Duodenal mucosa (tissue), 2 donors: ENCODE data around the gene ARL14.

Source experiments
- H3K27ac ChIP-seq: one replicate; pipeline ENCODE4 v1.7.0; 2013; ENCODE audit warnings: low read depth, low read length
- H3K27me3 ChIP-seq, 2 donors: one replicate each; pipeline ENCODE4 v1.7.0; 2013; ENCODE audit warnings: low read length in 2 of 2, control low read depth in 1 of 2; ENCODE audit not compliant: insufficient read depth in 2 of 2, control insufficient read depth in 1 of 2
- H3K36me3 ChIP-seq, 2 donors: one replicate each; pipeline ENCODE4 v1.7.0; 2013; ENCODE audit warnings: low read length in 2 of 2, control low read depth in 1 of 2; ENCODE audit not compliant: insufficient read depth in 2 of 2, control insufficient read depth in 1 of 2
- H3K4me1 ChIP-seq, 2 donors: one replicate each; pipeline ENCODE4 v1.7.0; 2013; ENCODE audit warnings: low read length in 2 of 2, control low read depth in 1 of 2; ENCODE audit not compliant: insufficient read depth in 2 of 2, control insufficient read depth in 1 of 2
- H3K4me3 ChIP-seq, 2 donors: one replicate each; pipeline ENCODE4 v1.7.0; 2013; ENCODE audit warnings: low read length in 2 of 2, low read depth in 1 of 2
- H3K9ac ChIP-seq, 2 donors: one replicate each; pipeline ENCODE4 v1.7.0; 2013; ENCODE audit warnings: low read length in 2 of 2, low read depth in 1 of 2
- H3K9me3 ChIP-seq, 2 donors: one replicate each; pipeline ENCODE4 v1.7.0; 2013; ENCODE audit warnings: low read length in 2 of 2, control low read depth in 1 of 2; ENCODE audit not compliant: control insufficient read depth in 1 of 2

ARL14 gene

GRCh38 chr3:160694345-160694744, 17.4 kb downstream of the ARL14 start:
- no peak overlapping the region for H3K9ac ChIP-seq
- H3K4me1 ChIP-seq, result no peaks in the 10 kb centered on the region
- no peaks in the 10 kb centered on the region for H3K27me3 ChIP-seq

DNA sequence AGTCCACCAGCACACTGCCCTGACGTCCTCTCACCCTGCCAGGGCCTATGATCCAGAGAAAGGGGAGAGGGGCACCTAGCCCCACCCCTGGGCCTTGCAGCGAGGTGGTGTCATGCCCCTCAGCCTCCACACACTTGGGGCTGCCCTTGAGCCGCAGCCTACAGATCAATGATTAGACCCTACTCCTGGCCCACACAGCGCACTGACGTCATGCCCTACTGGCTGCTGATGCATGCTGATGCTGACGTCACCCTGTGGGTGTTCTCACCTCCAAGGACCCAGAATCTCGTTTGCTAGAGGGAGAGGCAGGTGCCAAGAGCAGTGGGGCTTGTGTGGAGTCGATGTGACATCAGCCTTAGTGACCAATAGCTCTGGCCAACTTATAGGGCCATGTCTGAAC, 18.0 kb downstream of the ARL14 start:
- H3K9me3 ChIP-seq, result no peaks in the 10 kb centered on the region

More at GRCh38 chr3:160694345-160694744, 17.4 kb downstream of the ARL14 start:
- Histone ChIP-seq H3K36me3 (no peaks in the 10 kb centered on the region), H3K27ac (no peak overlapping the region), H3K9me3 (no peaks in the 10 kb centered on the region), H3K4me3 (no peak overlapping the region)

GRCh38 chr3:160695915-160696327, 19.0 kb downstream of the ARL14 start:
- Histone ChIP-seq H3K4me1 (no peaks in the 10 kb centered on the region), H3K4me3 (no peak overlapping the region), H3K36me3 (no peaks in the 10 kb centered on the region), H3K27me3 (no peaks in the 10 kb centered on the region), H3K9me3 (no peaks in the 10 kb centered on the region), H3K9ac (no peak overlapping the region), H3K27ac (no peak overlapping the region)

More for the DNA sequence above, 18.0 kb downstream of the ARL14 start:
- Histone ChIP-seq H3K27me3 (no peaks in the 10 kb centered on the region), H3K4me3 (no peak overlapping the region), H3K27ac (no peak overlapping the region), H3K9ac (no peak overlapping the region), H3K36me3 (no peaks in the 10 kb centered on the region), H3K4me1 (no peaks in the 10 kb centered on the region)

GRCh38 chr3:160697637-160698380, 20.8 kb downstream of the ARL14 start:
- H3K9me3 ChIP-seq, result no peaks in the 10 kb centered on the region
- H3K9ac ChIP-seq, result no peak overlapping the region
- no peaks in the 10 kb centered on the region for H3K36me3 ChIP-seq
- H3K27me3 ChIP-seq, result no peaks in the 10 kb centered on the region
- no peaks in the 10 kb centered on the region for H3K4me1 ChIP-seq
- no peak overlapping the region for H3K4me3 ChIP-seq
- H3K27ac ChIP-seq, result no peak overlapping the region

- Histone ChIP-seq H3K9me3 (no peaks in the 10 kb centered on the region), H3K27me3 (no peaks in the 10 kb centered on the region), H3K4me3 (no peak overlapping the region), H3K36me3 (no peaks in the 10 kb centered on the region), H3K9ac (no peak overlapping the region), H3K4me1 (no peaks in the 10 kb centered on the region), H3K27ac (no peak overlapping the region)
These were observed 21.7 kb downstream of the ARL14 start for GRCh38 chr3:160698599-160699195.

GRCh38 chr3:160701490-160701889, 24.5 kb downstream of the ARL14 start:
- Histone ChIP-seq H3K9ac (no peak overlapping the region), H3K27ac (no peak overlapping the region), H3K36me3 (no peaks in the 10 kb centered on the region), H3K27me3 (peaks cover 0 to 3% of the 10 kb centered on the region in 2 donors), H3K9me3 (no peaks in the 10 kb centered on the region), H3K4me1 (no peaks in the 10 kb centered on the region), H3K4me3 (no peak overlapping the region)

DNA sequence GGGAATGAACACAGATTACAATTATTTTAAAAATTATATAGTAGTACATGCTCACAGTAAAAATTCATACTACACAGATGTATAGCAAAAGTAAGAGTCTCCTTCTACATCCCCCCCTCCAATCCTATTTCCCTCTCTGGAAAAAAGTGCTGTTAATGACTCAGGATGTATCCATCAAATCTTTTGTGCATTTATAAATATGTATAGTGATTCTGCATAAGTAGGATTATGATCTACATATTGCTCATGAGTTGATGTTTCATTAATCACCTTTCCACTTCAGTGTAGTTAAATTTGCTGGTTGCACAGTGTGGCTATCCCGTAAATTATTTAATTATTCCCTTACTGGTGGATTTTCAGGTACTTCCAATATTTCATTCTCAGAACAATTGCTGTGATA, 25.3 kb downstream of the ARL14 start:
- no peaks in the 10 kb centered on the region for H3K9me3 ChIP-seq
- H3K9ac ChIP-seq, result no peak overlapping the region
- no peak overlapping the region for H3K4me3 ChIP-seq

DNA sequence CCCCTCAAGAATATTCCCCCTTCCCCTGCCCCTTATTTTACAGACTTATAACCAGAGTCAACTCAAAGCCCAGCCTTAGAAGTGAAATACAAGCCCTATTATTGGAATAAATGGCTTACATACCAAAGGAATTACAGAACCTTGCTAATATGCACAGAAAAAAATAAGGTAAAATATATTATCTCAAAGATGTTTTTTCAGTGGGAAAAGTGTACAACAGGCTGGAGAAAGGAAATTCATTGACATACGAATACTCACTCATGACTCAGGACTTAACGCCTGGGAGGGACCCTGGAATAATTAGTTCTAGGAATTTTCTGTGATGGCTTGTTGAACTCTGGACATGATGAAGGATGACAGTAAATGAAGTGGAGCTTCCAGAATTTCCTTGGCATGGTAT, 27.0 kb downstream of the ARL14 start:
- Histone ChIP-seq H3K9me3 (no peaks in the 10 kb centered on the region), H3K36me3 (no peaks in the 10 kb centered on the region), H3K27ac (no peak overlapping the region), H3K27me3 (peaks cover 0 to 10% of the 10 kb centered on the region in 2 donors), H3K4me1 (no peaks in the 10 kb centered on the region), H3K4me3 (no peak overlapping the region), H3K9ac (no peak overlapping the region)

More for the DNA sequence above, 25.3 kb downstream of the ARL14 start:
- H3K27ac ChIP-seq, result no peak overlapping the region
- H3K4me1 ChIP-seq, result no peaks in the 10 kb centered on the region
- H3K27me3 ChIP-seq, result peaks cover 0 to 10% of the 10 kb centered on the region in 2 donors
- no peaks in the 10 kb centered on the region for H3K36me3 ChIP-seq

DNA sequence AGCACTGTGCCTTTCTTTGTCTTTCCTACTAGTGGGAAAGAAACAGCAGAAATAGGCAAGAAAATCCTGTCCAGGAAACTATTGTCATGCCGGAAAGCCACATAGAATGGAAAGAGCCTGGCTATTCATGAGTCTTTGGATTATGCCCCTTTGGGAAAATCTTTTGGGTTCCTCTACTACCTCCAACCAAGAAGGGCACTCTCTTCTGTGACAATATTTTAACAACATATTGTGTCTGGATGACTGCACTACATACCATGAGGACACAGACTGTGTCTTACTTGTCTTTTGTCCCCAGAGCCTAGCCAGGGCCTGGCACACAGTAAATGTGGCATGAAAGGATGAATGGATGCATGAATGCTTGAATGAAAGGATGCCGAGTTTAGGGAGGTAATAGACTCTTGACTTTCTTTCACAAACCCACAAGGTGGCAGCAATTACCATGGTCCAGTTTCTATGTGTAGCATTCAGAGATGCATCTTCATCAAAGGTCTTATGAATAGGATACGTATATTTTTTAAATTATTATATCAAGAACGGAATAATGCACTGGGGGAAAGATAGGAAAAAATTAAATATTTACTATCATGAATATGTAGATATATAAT, 30.3 kb downstream of the ARL14 start:
- H3K27me3 ChIP-seq, result peaks cover 0 to 17% of the 10 kb centered on the region in 2 donors
- no peaks in the 10 kb centered on the region for H3K9me3 ChIP-seq
- no peaks in the 10 kb centered on the region for H3K4me1 ChIP-seq
- H3K4me3 ChIP-seq, result no peak overlapping the region
- H3K27ac ChIP-seq, result no peak overlapping the region
- H3K9ac ChIP-seq, result no peak overlapping the region
- no peaks in the 10 kb centered on the region for H3K36me3 ChIP-seq

DNA sequence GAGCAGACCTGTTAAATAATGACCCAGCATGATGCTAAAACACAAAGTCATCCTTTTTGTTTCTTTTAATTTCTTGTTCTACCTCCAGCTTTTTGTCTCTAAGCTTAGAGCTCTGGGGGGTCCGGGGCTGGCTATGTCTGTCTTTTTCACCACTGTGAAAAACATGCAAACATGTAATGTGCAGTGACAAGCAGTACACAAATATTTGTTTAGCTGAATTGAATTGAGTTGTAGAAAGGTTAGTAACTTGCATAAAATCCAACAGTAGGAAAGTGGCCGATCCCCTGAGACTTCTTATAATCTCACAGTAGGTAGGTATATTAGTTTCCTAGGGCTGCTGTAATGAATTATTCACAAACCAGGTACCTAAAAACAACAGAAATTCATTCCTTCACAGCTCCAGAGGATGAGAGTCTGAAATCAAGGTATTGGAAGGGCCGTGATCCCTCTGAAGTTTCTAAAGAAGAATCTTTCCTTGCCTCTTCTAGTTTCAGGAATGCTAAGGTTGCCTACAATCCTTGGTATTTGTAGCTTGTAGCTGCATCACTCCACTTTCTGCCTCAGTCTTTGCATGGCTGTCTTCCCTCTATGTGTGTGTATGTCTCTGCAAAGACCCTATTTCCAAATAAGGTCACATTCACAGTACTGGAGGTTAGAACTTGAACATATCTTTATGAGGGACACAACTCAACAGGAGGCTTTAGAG, 32.7 kb downstream of the ARL14 start:
- Histone ChIP-seq H3K4me3 (no peak overlapping the region), H3K4me1 (no peaks in the 10 kb centered on the region), H3K27ac (no peak overlapping the region), H3K9ac (no peak overlapping the region), H3K27me3 (peaks cover 0 to 14% of the 10 kb centered on the region in 2 donors), H3K36me3 (no peaks in the 10 kb centered on the region), H3K9me3 (no peaks in the 10 kb centered on the region)
